SK-N-SH (cell line): ENCODE data around the gene PNMA6E. TPM values are rescaled to one million over a fixed set of nuclear protein-coding genes. Genes with fewer than 3 reads are reported as not detected.

Experiments used
- CTCF ChIA-PET: fragments of 300-600, 350-600 bp; formaldehyde crosslinking; extraction: SDS; loops from one replicate; lab custom pipeline; 2021; lab: Yijun Ruan, JAX
- POLR2A ChIA-PET: fragments of 350-600 bp; sonication (Branson Sonifier 250); formaldehyde crosslinking; extraction: SDS; loops from one replicate; lab custom pipeline; 2020; ENCODE audit warnings: antibody characterized with exemption, inconsistent platforms; lab: Yijun Ruan, JAX
- DNase-seq: peaks from one replicate; pipeline ENCODE4 v3.0.0; 2012
- H2AFZ ChIP-seq: fragments of 200-600 bp; sonication (generic); 2 replicates; pipeline ENCODE4 v1.8.1; 2016; ENCODE audit warnings: antibody characterized with exemption, mild to moderate bottlenecking, low read depth
- H3F3A ChIP-seq: fragments of 200-600 bp; sonication (generic); replicated peaks from 2 replicates; pipeline ENCODE3; 2016; ENCODE audit warnings: antibody characterized with exemption, mild to moderate bottlenecking; ENCODE audit not compliant: insufficient read depth
- H3K27ac ChIP-seq, 2 experiments: fragments of 200-500 bp in 1 of 2; fragments of 200-600 bp in 1 of 2; sonication (Bioruptor generic) in 1 of 2; sonication (generic), shearing (Covaris generic) in 1 of 2; 2 replicates each; pipeline versions ENCODE4 v1.5.1 to v1.6.1; 2014 to 2016; ENCODE audit warnings: low read depth in 2 of 2, inconsistent platforms in 1 of 2, low read length in 1 of 2, mild to moderate bottlenecking in 1 of 2, mixed read lengths in 1 of 2
- H3K27me3 ChIP-seq: fragments of 200-600 bp; sonication (generic), shearing (Covaris generic); 2 replicates; pipeline ENCODE4 v1.6.1; 2016; ENCODE audit warnings: mixed run types; ENCODE audit not compliant: insufficient read depth
- H3K36me3 ChIP-seq, 2 experiments: fragments of 200-500 bp in 1 of 2; fragments of 200-600 bp in 1 of 2; sonication (Bioruptor generic) in 1 of 2; sonication (generic) in 1 of 2; replicated peaks in 1 of 2; 2 replicates each; pipeline versions ENCODE3 to v1.5.1; 2014 to 2016; ENCODE audit warnings: low read length in 1 of 2, mild to moderate bottlenecking in 1 of 2; ENCODE audit not compliant: insufficient read depth in 2 of 2, control insufficient read depth in 1 of 2
- H3K4me1 ChIP-seq, 2 experiments: fragments of 200-500 bp in 1 of 2; fragments of 200-600 bp in 1 of 2; sonication (Bioruptor generic) in 1 of 2; sonication (generic), shearing (Covaris generic) in 1 of 2; 2 replicates each; pipeline versions ENCODE4 v1.5.1 to v1.6.1; 2014 to 2016; ENCODE audit warnings: low read depth in 1 of 2, low read length in 1 of 2, mixed run types in 1 of 2; ENCODE audit not compliant: insufficient read depth in 2 of 2, control insufficient read depth in 1 of 2
- H3K4me2 ChIP-seq: fragments of 200-600 bp; sonication (generic), shearing (Covaris generic); 2 replicates; pipeline ENCODE4 v1.6.1; 2017; ENCODE audit warnings: mixed run types
- H3K4me3 ChIP-seq, 2 experiments: fragments of 200-500 bp in 1 of 2; fragments of 200-600 bp in 1 of 2; sonication (Bioruptor generic) in 1 of 2; sonication (generic), shearing (Covaris generic) in 1 of 2; 2 replicates each; pipeline versions ENCODE4 v1.5.1 to v1.8.1; 2014 to 2016; ENCODE audit warnings: low read depth in 2 of 2, inconsistent platforms in 1 of 2, low read length in 1 of 2, mild to moderate bottlenecking in 1 of 2, mixed read lengths in 1 of 2, moderate library complexity in 1 of 2
- H3K79me2 ChIP-seq: fragments of 200-600 bp; sonication (generic); 2 replicates; pipeline ENCODE4 v1.8.1; 2017; ENCODE audit warnings: mild to moderate bottlenecking; ENCODE audit not compliant: insufficient read depth
- H3K9ac ChIP-seq: fragments of 200-600 bp; sonication (generic); 2 replicates; pipeline ENCODE4 v1.6.1; 2017; ENCODE audit warnings: mixed run types
- H3K9me2 ChIP-seq: fragments of 200-600 bp; sonication (generic); 2 replicates; pipeline ENCODE4 v1.6.1; 2017; ENCODE audit warnings: mixed run types
- H3K9me3 ChIP-seq: fragments of 200-600 bp; sonication (generic); 2 replicates; pipeline ENCODE4 v1.6.1; 2017; ENCODE audit warnings: mixed run types, mild to moderate bottlenecking, moderate library complexity
- H4K20me1 ChIP-seq: fragments of 200-600 bp; sonication (generic); 2 replicates; pipeline ENCODE4 v1.6.1; 2017; ENCODE audit warnings: mild to moderate bottlenecking, mixed run types; ENCODE audit not compliant: insufficient read depth
- CHD2 ChIP-seq: fragments of 150-350 bp; IDR thresholded peaks from 2 replicates; pipeline ENCODE4 v1.6.1; 2018; ENCODE audit warnings: low read length; ENCODE audit not compliant: partially characterized antibody
- EP300 ChIP-seq, 2 experiments: IDR thresholded peaks; 2 replicates each; pipeline versions ENCODE4 v1.4.0 to v1.6.1; 2012; ENCODE audit warnings: borderline replicate concordance in 1 of 2, low read depth in 1 of 2, low read length in 1 of 2
- IRF3 ChIP-seq: fragments of 150-350 bp; IDR thresholded peaks from 2 replicates; pipeline ENCODE4 v1.6.1; 2016; ENCODE audit warnings: mild to moderate bottlenecking, low read depth, low read length
- JUND ChIP-seq: IDR thresholded peaks from 2 replicates; pipeline ENCODE4 v1.4.0; 2012
- MXI1 ChIP-seq: IDR thresholded peaks from 2 replicates; pipeline ENCODE4 v1.6.1; 2012; ENCODE audit warnings: mild to moderate bottlenecking, low read depth, low read length, improper control_type of control experiment
- NFIC ChIP-seq: IDR thresholded peaks from 2 replicates; pipeline ENCODE4 v1.4.0; 2012; ENCODE audit warnings: borderline replicate concordance
- POLR2AphosphoS5 ChIP-seq: IDR thresholded peaks from 2 replicates; pipeline ENCODE4 v1.6.1; 2012; ENCODE audit warnings: low read depth, low read length
- RAD21 ChIP-seq: IDR thresholded peaks from 2 replicates; pipeline ENCODE4 v1.6.1; 2012; ENCODE audit warnings: mild to moderate bottlenecking, low read length
- RFX5 ChIP-seq: IDR thresholded peaks from 2 replicates; pipeline ENCODE4 v1.6.1; 2012; ENCODE audit warnings: mild to moderate bottlenecking, improper control_type of control experiment, low read length
- RXRA ChIP-seq: IDR thresholded peaks from 2 replicates; pipeline ENCODE4 v1.4.0; 2012; ENCODE audit warnings: low read depth, mild to moderate bottlenecking, borderline replicate concordance
- SMC3 ChIP-seq: IDR thresholded peaks from 2 replicates; pipeline ENCODE4 v1.6.1; 2012; ENCODE audit warnings: low read depth, low read length, improper control_type of control experiment
- TCF12 ChIP-seq: IDR thresholded peaks from 2 replicates; pipeline ENCODE4 v1.4.0; 2012
- ZBTB33 ChIP-seq: IDR thresholded peaks from 2 replicates; pipeline ENCODE4 v1.4.0; 2012; ENCODE audit warnings: low read depth, borderline replicate concordance
- WGBS: methylation state at CpG from one replicate; pipeline ENCODE4 v1.1.6; 2017; ENCODE audit warnings: low lambda C conversion rate; 5-methylcytosine and 5-hydroxymethylcytosine counted together
- polyA plus RNA-seq, 3 experiments: library from polyadenylated mRNA; depleted of rRNA; stranded (reverse); fragments of >200 nt; gene quantifications; 2 replicates each; pipeline ENCODE4 v1.2.3, GENCODE V29; 2012
- TF ChIP-seq, protein P1 (sequence below): fragments of 200-600 bp; sonication (generic); IDR thresholded peaks from 2 replicates; pipeline ENCODE4 v1.6.1; 2017; ENCODE audit warnings: antibody characterized with exemption, mild to moderate bottlenecking, moderate library complexity
- TF ChIP-seq, protein P2 (sequence below): IDR thresholded peaks from 2 replicates; pipeline ENCODE4 v1.4.0; 2012; ENCODE audit warnings: low read depth

Gene PNMA6E
- polyA plus RNA-seq, 1 of the 3 experiments (the other 2 are of a cell fraction) = not detected

DNA sequence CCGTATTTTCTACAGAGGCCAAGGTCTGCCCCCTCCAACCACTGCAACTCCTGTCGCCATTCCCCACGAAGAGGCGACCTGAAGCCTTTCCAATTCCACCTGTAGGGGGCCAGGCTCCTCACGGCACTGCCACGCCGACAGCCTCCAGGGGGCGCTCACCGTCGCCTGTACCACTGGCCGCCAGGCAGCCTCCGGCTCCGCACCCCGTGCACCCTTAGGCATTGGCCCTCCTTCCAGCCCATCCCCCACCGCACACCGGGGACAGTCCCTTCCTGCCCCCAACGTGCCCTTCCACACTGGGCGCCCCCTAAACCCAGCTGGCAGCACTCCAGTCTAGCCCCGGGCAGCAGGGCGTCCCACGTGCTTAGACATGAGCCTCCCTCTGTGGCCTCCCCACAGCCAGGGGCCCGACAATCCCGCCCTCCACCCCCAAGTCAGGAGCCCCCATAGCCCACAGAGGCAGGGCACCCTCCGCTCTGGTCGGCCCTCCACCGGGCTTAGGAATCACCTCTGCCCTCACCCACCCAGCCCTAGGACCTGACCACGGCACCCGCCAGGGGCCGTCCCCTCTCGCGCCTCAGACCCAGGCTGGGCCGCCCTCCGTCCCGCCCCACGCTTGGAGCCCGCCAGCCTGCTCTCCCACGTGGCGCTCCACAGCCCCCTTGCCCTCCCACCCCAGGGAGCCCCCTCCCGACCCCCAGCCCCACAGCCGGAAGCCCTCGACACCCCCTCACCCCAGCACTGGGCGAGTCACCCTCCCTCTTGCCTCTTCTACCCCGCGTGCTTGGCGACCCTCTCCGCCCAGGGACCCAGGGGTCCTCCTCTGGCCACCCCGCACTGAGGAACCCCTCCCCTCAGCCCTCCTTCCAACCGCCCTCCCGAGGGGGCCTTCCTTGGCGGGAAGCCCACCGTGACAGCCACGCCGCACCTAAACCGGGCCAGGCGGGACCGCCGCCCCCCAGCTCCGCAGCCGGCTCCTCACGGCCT is 711 bp downstream of the PNMA6E start:
- Histone ChIP-seq H4K20me1 (no peaks in the 10 kb centered on the region), H3K4me3 (peak overlapping the region in 1 of 2 experiments; percentile 33; a peak in 1 of 4 replicates), H3K9me3 (no peaks in the 10 kb centered on the region), H3K27ac (no peak overlapping the region), H3K4me2 (no peak overlapping the region), H3K79me2 (no peaks in the 10 kb centered on the region), H3K36me3 (no peaks in the 10 kb centered on the region), H3K4me1 (no peaks in the 10 kb centered on the region), H2AFZ (no peak overlapping the region), H3F3A (peaks cover 2% of the 10 kb centered on the region), H3K9ac (no peak overlapping the region), H3K9me2 (no peaks in the 10 kb centered on the region), H3K27me3 (peaks cover 32% of the 10 kb centered on the region)
- TF ChIP-seq SMC3 = peak; percentile 41
- no peak for TF ChIP-seq JUND
- TF ChIP-seq RFX5 = no peak
- no peak for TF ChIP-seq EP300 (IDR thresholded peaks at IDR 0.05; ENCODE audit: borderline replicate concordance in 1 of 2, low read depth in 1 of 2, low read length in 1 of 2)
- peak; percentile 39 for TF ChIP-seq RAD21
- TF ChIP-seq, protein P1, sequence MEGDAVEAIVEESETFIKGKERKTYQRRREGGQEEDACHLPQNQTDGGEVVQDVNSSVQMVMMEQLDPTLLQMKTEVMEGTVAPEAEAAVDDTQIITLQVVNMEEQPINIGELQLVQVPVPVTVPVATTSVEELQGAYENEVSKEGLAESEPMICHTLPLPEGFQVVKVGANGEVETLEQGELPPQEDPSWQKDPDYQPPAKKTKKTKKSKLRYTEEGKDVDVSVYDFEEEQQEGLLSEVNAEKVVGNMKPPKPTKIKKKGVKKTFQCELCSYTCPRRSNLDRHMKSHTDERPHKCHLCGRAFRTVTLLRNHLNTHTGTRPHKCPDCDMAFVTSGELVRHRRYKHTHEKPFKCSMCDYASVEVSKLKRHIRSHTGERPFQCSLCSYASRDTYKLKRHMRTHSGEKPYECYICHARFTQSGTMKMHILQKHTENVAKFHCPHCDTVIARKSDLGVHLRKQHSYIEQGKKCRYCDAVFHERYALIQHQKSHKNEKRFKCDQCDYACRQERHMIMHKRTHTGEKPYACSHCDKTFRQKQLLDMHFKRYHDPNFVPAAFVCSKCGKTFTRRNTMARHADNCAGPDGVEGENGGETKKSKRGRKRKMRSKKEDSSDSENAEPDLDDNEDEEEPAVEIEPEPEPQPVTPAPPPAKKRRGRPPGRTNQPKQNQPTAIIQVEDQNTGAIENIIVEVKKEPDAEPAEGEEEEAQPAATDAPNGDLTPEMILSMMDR = peak; percentile 76
- TF ChIP-seq CHD2 = no peak
- DNase-seq = peak; percentile 88
- ChIA-PET POLR2A (no interaction called here), CTCF (interaction anchor here (0.6 to 1.7 kb wide), 4 partner anchors 8 to 38 kb away, joined by 3 to 7 read pairs (median 4); partner anchors contain the start of gene ZFP92)
- 52% methylated on average over 42 of the region's 60 CpGs for WGBS

GRCh38 chrX:153398275-153398960 is 2.7 kb downstream of the PNMA6E start:
- H3K27me3 ChIP-seq = peaks cover 26% of the 10 kb centered on the region
- DNase-seq = no peak
- H4K20me1 ChIP-seq = no peaks in the 10 kb centered on the region
- POLR2A ChIA-PET = no interaction called here
- H3K27ac ChIP-seq = no peak overlapping the region
- no peaks in the 10 kb centered on the region for H3K79me2 ChIP-seq
- no peaks in the 10 kb centered on the region for H3K9me3 ChIP-seq
- CTCF ChIA-PET = interaction anchor here (1.2 to 1.4 kb wide), 2 partner anchors 13 to 15 kb away, joined by 3 to 7 read pairs; partner anchors contain the start of gene ZFP92
- H3K36me3 ChIP-seq = no peaks in the 10 kb centered on the region
- H3K9ac ChIP-seq = no peak overlapping the region
- no peak overlapping the region for H3K4me2 ChIP-seq
- 20% methylated on average over 14 of the region's 17 CpGs for WGBS
- no peaks in the 10 kb centered on the region for H3K4me1 ChIP-seq
- H3F3A ChIP-seq = peaks cover 2% of the 10 kb centered on the region
- no peaks in the 10 kb centered on the region for H3K9me2 ChIP-seq
- no peak overlapping the region for H3K4me3 ChIP-seq
- no peak overlapping the region for H2AFZ ChIP-seq
- TF ChIP-seq TCF12 = no peak
- TF ChIP-seq, protein P1 = no peak
- TF ChIP-seq IRF3 = no peak
- TF ChIP-seq POLR2AphosphoS5 = no peak
- TF ChIP-seq RFX5 = no peak
- TF ChIP-seq MXI1 = no peak
- TF ChIP-seq RXRA = no peak
- TF ChIP-seq NFIC = no peak
- TF ChIP-seq, protein P2, sequence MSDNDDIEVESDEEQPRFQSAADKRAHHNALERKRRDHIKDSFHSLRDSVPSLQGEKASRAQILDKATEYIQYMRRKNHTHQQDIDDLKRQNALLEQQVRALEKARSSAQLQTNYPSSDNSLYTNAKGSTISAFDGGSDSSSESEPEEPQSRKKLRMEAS = no peak
- TF ChIP-seq ZBTB33 = no peak
- TF ChIP-seq, all 33 proteins: peak for 0
